DLD1 (cell line): ENCODE results near the gene ADCY5.

Experiments used
- in situ Hi-C: cut with HindIII; loops from 2 replicates; pipeline ENCODE4 v1.10.0; 2017; ENCODE audit warnings: low sequenced_read_pairs

The ADCY5 gene

DNA sequence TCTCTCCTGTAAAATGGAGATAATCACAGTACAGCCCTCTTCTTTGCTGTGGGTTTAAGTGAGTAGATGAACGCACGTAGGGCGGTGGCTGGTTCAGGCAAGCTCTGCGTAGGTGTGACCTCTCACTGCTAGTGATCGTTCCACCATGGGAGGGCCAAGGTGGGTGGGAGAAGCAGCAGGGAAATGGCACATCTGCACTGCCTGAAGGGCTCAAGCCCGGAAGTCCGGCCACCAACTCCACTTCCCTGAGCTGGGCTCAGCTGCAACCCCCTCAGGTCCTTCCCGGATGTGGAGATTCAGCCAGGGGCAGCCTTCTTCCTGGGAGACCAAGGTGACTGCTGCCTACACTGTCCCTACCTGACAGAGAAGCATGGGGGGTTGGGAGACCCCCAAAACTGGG lies 102.9 kb downstream of the ADCY5 start:
- in situ Hi-C loops, result no loop called here

- in situ Hi-C loops, result no loop called here
These were observed 103.8 kb downstream of the ADCY5 start for GRCh38 chr3:123344907-123345594.

- in situ Hi-C loops, result no loop called here
These were observed 104.5 kb downstream of the ADCY5 start for GRCh38 chr3:123344175-123344906.

DNA sequence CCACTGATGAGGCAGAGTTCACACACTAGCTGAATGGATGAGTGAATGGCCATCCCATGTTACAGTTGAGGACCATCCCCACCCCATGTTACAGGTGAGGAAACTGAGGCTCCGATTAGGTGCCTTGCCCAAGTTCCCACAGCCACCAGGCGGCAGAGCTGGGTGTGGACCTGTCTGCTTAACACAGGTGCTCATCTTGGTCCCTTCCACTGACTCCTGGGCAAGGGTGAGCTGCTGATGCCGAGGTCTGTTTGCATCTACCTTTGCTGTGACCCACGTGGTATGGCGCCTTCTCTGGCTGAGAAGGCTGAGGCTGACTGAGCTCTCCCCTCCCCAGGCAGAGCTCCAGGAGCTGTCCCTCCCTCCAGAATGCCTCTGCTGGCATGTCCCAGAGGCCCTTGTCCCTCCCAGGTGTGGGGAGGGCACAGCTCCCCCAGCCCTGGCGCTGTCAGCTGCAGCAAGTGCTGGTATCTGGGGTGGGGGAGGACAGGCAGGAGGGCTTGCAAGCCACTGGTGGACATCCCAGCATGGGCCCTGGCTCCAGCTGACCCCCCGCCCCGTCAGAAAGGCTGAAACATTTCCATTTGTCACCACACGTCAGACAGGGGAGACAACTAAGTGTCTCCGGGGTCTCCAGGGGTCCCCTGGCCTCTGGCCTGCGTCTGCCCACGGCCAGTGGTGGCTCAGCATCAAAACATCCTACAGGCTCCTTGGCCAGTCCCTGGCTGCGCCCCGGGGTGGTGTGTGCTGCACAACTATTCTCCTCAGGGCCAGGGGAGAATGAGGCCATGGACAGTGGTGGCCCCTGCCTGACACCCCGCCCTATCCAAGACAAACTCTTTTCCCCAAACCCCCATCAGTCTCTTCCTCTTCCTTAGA lies 105.4 kb downstream of the ADCY5 start:
- in situ Hi-C loops, result no loop called here

GRCh38 chr3:123342631-123343080 lies 106.2 kb downstream of the ADCY5 start:
- in situ Hi-C loops, result no loop called here

- in situ Hi-C loops, result no loop called here
These were observed 106.8 kb downstream of the ADCY5 start for GRCh38 chr3:123341871-123342630.

GRCh38 chr3:123340336-123340735 lies 108.6 kb downstream of the ADCY5 start:
- in situ Hi-C loops, result no loop called here

DNA sequence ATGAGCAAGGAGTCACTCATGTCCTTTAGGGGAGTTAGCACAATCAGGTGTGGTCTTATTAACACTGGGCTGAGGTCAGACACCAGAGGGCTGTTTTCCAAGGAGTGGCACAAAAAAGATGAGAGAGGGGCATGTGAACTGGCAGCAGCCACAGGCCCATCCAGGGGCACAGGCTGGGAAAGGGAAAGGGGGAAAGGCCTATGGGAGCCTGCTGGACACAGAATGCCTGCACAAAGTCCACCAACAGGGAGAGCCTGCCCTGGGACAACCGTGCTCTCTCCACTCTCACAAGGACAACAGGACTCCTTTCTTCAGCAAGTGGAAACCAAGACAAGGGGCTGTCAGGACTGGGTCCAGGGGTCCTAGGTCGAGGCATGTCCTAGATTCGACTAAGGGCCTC lies 109.6 kb downstream of the ADCY5 start:
- in situ Hi-C loops, result no loop called here

DNA sequence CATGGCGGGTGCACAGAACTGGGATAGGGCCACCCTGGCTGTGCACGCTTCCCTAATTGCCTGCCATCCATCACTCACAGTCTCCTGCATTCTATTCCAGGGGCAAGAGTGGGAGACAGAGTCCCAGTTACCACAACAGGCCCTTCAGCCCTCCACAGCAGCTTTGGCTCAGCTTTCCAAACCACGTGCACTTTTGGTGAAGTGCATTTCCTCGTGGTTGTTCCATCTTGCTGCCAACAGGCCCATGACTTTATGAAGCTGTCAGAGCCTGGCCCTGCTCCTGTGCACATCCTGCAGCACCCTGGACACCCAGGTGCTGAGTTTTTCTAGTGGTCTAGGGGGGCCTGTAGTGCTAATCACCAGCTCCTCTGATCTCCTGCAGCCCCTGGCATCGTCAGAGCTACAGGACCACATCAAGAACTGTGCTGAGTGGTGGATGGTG lies 110.2 kb downstream of the ADCY5 start:
- in situ Hi-C loops, result no loop called here

GRCh38 chr3:123337948-123338619 lies 110.8 kb downstream of the ADCY5 start:
- in situ Hi-C loops, result no loop called here

DNA sequence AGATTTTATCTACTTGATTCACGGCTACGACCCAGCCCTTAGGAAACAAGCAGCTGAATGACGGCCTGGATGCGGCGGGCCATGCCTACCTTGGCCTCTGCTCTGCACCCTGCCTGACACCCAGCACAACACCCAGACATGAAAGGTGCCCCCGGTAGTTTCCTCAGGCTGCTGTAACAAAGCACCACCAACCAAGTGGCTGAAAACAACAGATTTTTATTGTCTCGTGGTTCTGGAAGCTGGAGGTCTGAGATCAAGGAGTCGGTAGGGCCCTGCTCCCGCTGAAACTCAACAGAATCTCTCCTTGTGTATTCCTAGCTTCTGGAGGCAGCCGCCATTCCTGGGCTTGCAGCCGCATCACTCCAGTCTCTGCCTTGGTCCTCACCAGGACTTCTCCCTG lies 111.7 kb downstream of the ADCY5 start:
- in situ Hi-C loops, result no loop called here

DNA sequence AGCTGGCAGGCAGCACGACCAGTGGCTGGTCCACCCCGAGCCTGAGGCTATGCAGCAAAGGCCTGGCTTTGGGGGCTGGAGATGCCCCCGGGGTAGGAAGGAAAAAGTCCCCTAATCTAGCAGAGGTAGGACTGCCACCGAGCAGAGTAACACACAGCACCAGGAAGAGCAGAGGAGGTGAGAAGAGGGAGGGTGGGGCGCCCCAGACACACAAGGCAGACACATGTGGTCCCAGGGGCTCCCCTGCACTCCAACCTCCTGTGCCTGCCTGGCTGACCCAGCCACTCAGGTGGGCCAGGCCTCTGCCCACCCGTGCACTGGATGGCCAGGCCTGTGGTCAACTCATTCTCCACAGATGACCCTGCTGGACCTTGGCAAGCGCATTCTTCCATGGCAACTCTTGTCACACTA lies 112.4 kb downstream of the ADCY5 start:
- in situ Hi-C loops, result no loop called here

DNA sequence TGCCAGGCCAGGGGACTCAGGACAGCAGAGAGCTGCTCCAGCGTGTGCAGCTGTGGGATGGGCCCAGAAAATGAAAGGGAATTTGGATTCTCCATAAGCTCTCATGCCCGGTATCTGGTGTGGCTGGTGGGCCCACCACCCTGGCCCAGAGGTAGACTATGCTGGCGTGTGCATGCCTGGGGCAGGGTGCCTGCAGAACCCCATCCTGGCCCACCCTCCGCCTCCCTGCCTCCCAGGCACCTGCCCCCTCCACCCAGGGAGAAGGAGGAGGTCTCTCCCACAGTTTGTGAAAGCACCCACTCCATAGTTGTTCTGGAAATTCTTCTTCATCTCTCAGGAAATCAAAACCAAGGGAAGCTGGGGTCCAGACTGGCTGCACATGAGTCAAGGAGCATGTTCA lies 112.9 kb downstream of the ADCY5 start:
- in situ Hi-C loops, result no loop called here

- in situ Hi-C loops, result no loop called here
These were observed 113.8 kb downstream of the ADCY5 start for GRCh38 chr3:123335007-123335670.

- in situ Hi-C loops, result no loop called here
These were observed 114.8 kb downstream of the ADCY5 start for GRCh38 chr3:123334056-123334455.

DNA sequence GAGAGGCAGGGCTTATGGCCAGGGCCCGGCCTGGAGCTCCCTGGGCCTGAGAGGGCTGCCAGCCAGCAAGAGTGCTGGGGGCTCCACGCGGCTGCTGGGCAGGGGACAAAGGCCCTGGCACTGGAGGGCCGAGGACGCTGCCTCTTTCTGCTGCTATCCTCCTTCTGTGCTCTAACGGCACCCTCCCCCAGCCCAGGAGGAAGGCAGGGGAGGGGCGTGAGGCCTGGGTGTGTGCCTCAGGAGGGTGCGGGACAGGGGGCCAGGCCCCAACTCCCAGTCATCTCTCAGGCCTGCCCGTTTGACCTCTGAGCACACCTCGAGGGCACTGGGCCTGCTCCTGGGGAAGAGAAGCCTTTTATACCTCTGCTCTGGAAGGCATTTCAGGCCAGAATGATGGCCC lies 115.5 kb downstream of the ADCY5 start:
- in situ Hi-C loops, result no loop called here

GRCh38 chr3:123332124-123332641 lies 116.7 kb downstream of the ADCY5 start:
- in situ Hi-C loops, result no loop called here

DNA sequence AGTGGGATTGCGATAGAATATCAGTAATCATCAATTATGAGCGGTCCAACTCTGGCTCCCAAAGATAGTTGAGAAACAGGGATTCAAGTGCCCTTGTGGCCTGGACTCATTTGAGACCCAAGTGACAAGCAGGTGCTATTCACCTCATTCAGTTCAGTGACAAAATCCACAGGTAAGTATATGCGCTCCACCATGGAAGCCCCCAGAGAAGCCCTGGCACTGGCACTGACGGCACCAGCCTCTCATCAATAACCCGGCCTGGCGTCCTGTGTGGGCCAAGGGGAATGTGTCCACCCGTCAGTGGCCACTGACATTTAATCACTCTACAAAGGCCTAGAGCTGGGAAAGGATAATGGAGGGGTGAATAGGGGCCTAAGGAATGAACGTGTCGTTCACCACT lies 117.2 kb downstream of the ADCY5 start:
- in situ Hi-C loops, result no loop called here

- in situ Hi-C loops, result no loop called here
These were observed 117.9 kb downstream of the ADCY5 start for GRCh38 chr3:123331006-123331405.
